ENCODE results near the gene KRT4.

- TF ChIP-seq, protein P1, sequence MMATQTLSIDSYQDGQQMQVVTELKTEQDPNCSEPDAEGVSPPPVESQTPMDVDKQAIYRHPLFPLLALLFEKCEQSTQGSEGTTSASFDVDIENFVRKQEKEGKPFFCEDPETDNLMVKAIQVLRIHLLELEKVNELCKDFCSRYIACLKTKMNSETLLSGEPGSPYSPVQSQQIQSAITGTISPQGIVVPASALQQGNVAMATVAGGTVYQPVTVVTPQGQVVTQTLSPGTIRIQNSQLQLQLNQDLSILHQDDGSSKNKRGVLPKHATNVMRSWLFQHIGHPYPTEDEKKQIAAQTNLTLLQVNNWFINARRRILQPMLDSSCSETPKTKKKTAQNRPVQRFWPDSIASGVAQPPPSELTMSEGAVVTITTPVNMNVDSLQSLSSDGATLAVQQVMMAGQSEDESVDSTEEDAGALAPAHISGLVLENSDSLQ (IDR thresholded peaks at IDR 0.05) = no peak
- TF ChIP-seq BHLHE40 (IDR thresholded peaks at IDR 0.05; ENCODE audit: borderline replicate concordance) (no peak), SP1 (IDR thresholded peaks at IDR 0.05) (no peak), FOXK2 (IDR thresholded peaks at IDR 0.05) (no peak), SUZ12 (IDR thresholded peaks at IDR 0.05) (no peak)
Measured at GRCh38 chr12:52829986-52830770, 16.3 kb upstream of the KRT4 start.

All from HEK293T (cell line).